ENCODE data around the gene TRUB2.

DNA sequence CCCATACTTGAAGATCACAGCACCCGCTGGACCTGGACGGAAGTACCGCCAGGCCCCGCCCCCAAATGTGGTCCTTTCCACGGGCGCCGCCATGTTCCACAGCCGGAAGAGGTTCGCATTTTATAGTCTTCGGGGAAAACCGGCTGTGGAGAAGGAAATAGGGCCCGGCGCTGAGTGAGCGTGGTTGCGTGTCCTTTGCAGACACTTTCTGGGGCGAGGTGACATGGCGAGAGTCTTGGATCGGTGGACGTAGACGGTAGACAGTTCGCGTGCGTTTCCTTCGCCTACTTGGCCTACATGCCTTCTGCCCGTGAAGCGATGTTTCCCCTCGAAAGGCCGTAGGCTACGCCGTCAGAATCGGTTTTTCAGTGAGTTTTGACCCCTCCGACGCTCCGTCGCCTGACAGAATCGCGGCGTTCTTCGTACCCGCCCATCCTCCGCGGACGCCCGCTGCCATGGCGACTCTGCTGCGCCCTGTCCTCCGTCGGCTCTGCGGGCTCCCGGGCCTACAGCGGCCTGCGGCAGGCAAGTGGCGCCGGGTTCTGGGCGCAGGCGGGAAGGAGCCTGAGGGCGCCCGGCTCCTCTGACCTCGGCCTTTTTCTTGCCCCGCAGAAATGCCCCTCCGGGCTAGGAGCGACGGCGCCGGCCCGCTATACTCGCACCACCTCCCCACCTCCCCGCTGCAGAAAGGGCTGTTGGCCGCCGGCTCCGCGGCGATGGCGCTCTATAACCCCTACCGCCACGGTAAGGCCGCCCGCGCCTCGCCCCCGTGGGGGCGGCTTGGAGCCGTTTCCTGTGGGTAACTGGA, at the start of gene TRUB2, which contains the start of gene COQ4:
- peak in 1 of 2 donors; percentile 42 for TF ChIP-seq POLR2A (IDR thresholded peaks at IDR 0.05)
- TF ChIP-seq, protein P1, sequence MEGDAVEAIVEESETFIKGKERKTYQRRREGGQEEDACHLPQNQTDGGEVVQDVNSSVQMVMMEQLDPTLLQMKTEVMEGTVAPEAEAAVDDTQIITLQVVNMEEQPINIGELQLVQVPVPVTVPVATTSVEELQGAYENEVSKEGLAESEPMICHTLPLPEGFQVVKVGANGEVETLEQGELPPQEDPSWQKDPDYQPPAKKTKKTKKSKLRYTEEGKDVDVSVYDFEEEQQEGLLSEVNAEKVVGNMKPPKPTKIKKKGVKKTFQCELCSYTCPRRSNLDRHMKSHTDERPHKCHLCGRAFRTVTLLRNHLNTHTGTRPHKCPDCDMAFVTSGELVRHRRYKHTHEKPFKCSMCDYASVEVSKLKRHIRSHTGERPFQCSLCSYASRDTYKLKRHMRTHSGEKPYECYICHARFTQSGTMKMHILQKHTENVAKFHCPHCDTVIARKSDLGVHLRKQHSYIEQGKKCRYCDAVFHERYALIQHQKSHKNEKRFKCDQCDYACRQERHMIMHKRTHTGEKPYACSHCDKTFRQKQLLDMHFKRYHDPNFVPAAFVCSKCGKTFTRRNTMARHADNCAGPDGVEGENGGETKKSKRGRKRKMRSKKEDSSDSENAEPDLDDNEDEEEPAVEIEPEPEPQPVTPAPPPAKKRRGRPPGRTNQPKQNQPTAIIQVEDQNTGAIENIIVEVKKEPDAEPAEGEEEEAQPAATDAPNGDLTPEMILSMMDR (IDR thresholded peaks at IDR 0.05): peak in 2 of 5 experiments; percentile 29 to 61
